H9 (cell line): ENCODE data around the gene HTR1B. TPM values are rescaled to one million over a fixed set of nuclear protein-coding genes. Genes with fewer than 3 reads are reported as not detected.

Source experiments
- DNase-seq: peaks from one replicate; pipeline ENCODE4 v3.0.0-alpha.2; 2017
- H2AFZ ChIP-seq: one replicate; pipeline ENCODE4 v1.6.1; 2013; ENCODE audit warnings: mild to moderate bottlenecking, low read length, control low read depth, moderate library complexity
- H2AK5ac ChIP-seq: 2 replicates; pipeline ENCODE4 v1.6.1; 2013; ENCODE audit warnings: low read length, control low read depth, mixed read lengths; ENCODE audit not compliant: insufficient read length
- H2BK120ac ChIP-seq: one replicate; pipeline ENCODE4 v1.6.1; 2013; ENCODE audit warnings: low read depth, mild to moderate bottlenecking, low read length, control low read depth, inconsistent platforms; ENCODE audit not compliant: poor library complexity, severe bottlenecking
- H2BK12ac ChIP-seq: 2 replicates; pipeline ENCODE4 v1.6.1; 2013; ENCODE audit warnings: low read length, control low read depth, mixed read lengths, low read depth; ENCODE audit not compliant: insufficient read length
- H2BK15ac ChIP-seq: 2 replicates; pipeline ENCODE4 v1.6.1; 2013; ENCODE audit warnings: low read depth, low read length, control low read depth
- H2BK20ac ChIP-seq: one replicate; pipeline ENCODE4 v1.6.1; 2013; ENCODE audit warnings: low read depth, mild to moderate bottlenecking, low read length, control low read depth, inconsistent platforms; ENCODE audit not compliant: poor library complexity, severe bottlenecking
- H2BK5ac ChIP-seq: 2 replicates; pipeline ENCODE4 v1.6.1; 2013; ENCODE audit warnings: low read length, control low read depth, mixed read lengths; ENCODE audit not compliant: insufficient read length
- H3K14ac ChIP-seq: 2 replicates; pipeline ENCODE4 v1.6.1; 2013; ENCODE audit warnings: low read length, control low read depth; ENCODE audit not compliant: insufficient read depth
- H3K18ac ChIP-seq: 2 replicates; pipeline ENCODE4 v1.6.1; 2013; ENCODE audit warnings: low read depth, mild to moderate bottlenecking, mixed read lengths, low read length, control low read depth; ENCODE audit not compliant: insufficient read length
- H3K23ac ChIP-seq: 2 replicates; pipeline ENCODE4 v1.6.1; 2013; ENCODE audit warnings: low read length, control low read depth, mixed read lengths, low read depth; ENCODE audit not compliant: insufficient read length
- H3K23me2 ChIP-seq: 2 replicates; pipeline ENCODE4 v1.6.1; 2013; ENCODE audit warnings: low read depth, mild to moderate bottlenecking, mixed read lengths, low read length, control low read depth; ENCODE audit not compliant: insufficient read length, poor library complexity, severe bottlenecking
- H3K27ac ChIP-seq: 2 replicates; pipeline ENCODE4 v1.5.1; 2013; ENCODE audit warnings: low read length, control low read depth, mixed read lengths, low read depth; ENCODE audit not compliant: insufficient read length
- H3K27me3 ChIP-seq: 2 replicates; pipeline ENCODE4 v1.6.1; 2013; ENCODE audit warnings: low read length, control low read depth, inconsistent platforms; ENCODE audit not compliant: insufficient read depth
- H3K4ac ChIP-seq: 2 replicates; pipeline ENCODE4 v1.6.1; 2013; ENCODE audit warnings: low read depth, mild to moderate bottlenecking, control low read depth, inconsistent platforms, low read length, moderate library complexity
- H3K4me1 ChIP-seq: 2 replicates; pipeline ENCODE4 v1.6.1; 2013; ENCODE audit warnings: low read length, control low read depth, inconsistent platforms; ENCODE audit not compliant: insufficient read depth
- H3K4me2 ChIP-seq: 2 replicates; pipeline ENCODE4 v1.6.1; 2013; ENCODE audit warnings: low read length, control low read depth, mixed read lengths; ENCODE audit not compliant: insufficient read length, insufficient read depth
- H3K56ac ChIP-seq: 2 replicates; pipeline ENCODE4 v1.6.1; 2013; ENCODE audit warnings: low read depth, mild to moderate bottlenecking, mixed read lengths, low read length, control low read depth; ENCODE audit not compliant: insufficient read length
- H3K79me1 ChIP-seq: 2 replicates; pipeline ENCODE4 v1.6.1; 2013; ENCODE audit warnings: low read depth, mild to moderate bottlenecking, moderate library complexity, low read length, control low read depth, inconsistent platforms; ENCODE audit not compliant: insufficient read depth, poor library complexity, severe bottlenecking
- H3K79me2 ChIP-seq: 2 replicates; pipeline ENCODE4 v1.6.1; 2013; ENCODE audit warnings: low read length, control low read depth, inconsistent platforms; ENCODE audit not compliant: insufficient read depth
- H3K9ac ChIP-seq: 2 replicates; pipeline ENCODE4 v1.6.1; 2013; ENCODE audit warnings: low read length, control low read depth, mixed read lengths; ENCODE audit not compliant: insufficient read length; ENCODE audit errors: extremely low read depth
- H3K9me3 ChIP-seq: one replicate; pipeline ENCODE4 v1.6.1; 2013; ENCODE audit warnings: low read depth, low read length, inconsistent platforms; ENCODE audit not compliant: control insufficient read depth
- H3T11ph ChIP-seq: one replicate; pipeline ENCODE4 v1.6.1; 2013; ENCODE audit warnings: mild to moderate bottlenecking, low read length, control low read depth, inconsistent platforms
- H4K20me1 ChIP-seq: one replicate; pipeline ENCODE4 v1.6.1; 2013; ENCODE audit not compliant: control insufficient read depth, insufficient read length, insufficient read depth
- H4K5ac ChIP-seq: 2 replicates; pipeline ENCODE4 v1.6.1; 2013; ENCODE audit warnings: low read depth, mild to moderate bottlenecking, mixed read lengths, low read length, control low read depth; ENCODE audit not compliant: insufficient read length
- H4K8ac ChIP-seq: replicated peaks from 2 replicates; pipeline ENCODE4 v1.6.1; 2013; ENCODE audit warnings: low read length, control low read depth, mixed read lengths, low read depth; ENCODE audit not compliant: insufficient read length
- H4K91ac ChIP-seq: 2 replicates; pipeline ENCODE4 v1.6.1; 2013; ENCODE audit warnings: low read depth, mild to moderate bottlenecking, moderate library complexity, mixed read lengths, low read length, control low read depth; ENCODE audit not compliant: insufficient read length
- H3K27ac Mint-ChIP-seq, 3 experiments: 2 replicates in 2 of 3; 3 replicates in 1 of 3; pipeline ENCODE4 v1.8.0; 2020 to 2021; ENCODE audit warnings: mixed read lengths in 3 of 3, mild to moderate bottlenecking in 1 of 3, moderate library complexity in 1 of 3
- H3K27me3 Mint-ChIP-seq: 2 replicates; pipeline ENCODE4 v1.8.0; 2021; ENCODE audit warnings: low read depth, mild to moderate bottlenecking, moderate library complexity, mixed read lengths
- H3K36me3 Mint-ChIP-seq, 3 experiments: 2 replicates in 2 of 3; 3 replicates in 1 of 3; pipeline ENCODE4 v1.8.0; 2020 to 2021; ENCODE audit warnings: low read depth in 3 of 3, mixed read lengths in 3 of 3; ENCODE audit not compliant: insufficient read depth in 1 of 3
- H3K4me1 Mint-ChIP-seq, 2 experiments: 2 replicates each; pipeline ENCODE4 v1.8.0; 2020; ENCODE audit warnings: mixed read lengths in 2 of 2
- H3K4me3 Mint-ChIP-seq, 2 experiments: 2 replicates in 1 of 2; 3 replicates in 1 of 2; pipeline ENCODE4 v1.8.0; 2020 to 2021; ENCODE audit warnings: mild to moderate bottlenecking in 2 of 2, mixed read lengths in 2 of 2, moderate library complexity in 1 of 2
- H3K9me3 Mint-ChIP-seq, 2 experiments: 2 replicates in 1 of 2; 3 replicates in 1 of 2; pipeline ENCODE4 v1.8.0; 2020; ENCODE audit warnings: mild to moderate bottlenecking in 2 of 2, mixed read lengths in 2 of 2, moderate library complexity in 1 of 2
- WGBS: extraction: QIAGEN DNeasy Blood & Tissue Kit; methylation state at CpG from one replicate; pipeline ENCODE4 v1.1.7; 2013; ENCODE audit warnings: missing lambda C conversion rate, low lambda C conversion rate, mixed read lengths; ENCODE audit not compliant: insufficient read length; ENCODE audit errors: extremely low coverage; 5-methylcytosine and 5-hydroxymethylcytosine counted together
- total RNA-seq: library from RNA; stranded (reverse); gene quantifications from 2 replicates; pipeline ENCODE4 v1.2.1, GENCODE V29; 2021
- TF ChIP-seq, protein P1 (sequence below): fragments of 200-600 bp; sonication (generic); conservative IDR thresholded peaks from 3 replicates; pipeline ENCODE4 v1.8.0; 2021; ENCODE audit warnings: antibody characterized with exemption, mild to moderate bottlenecking

The HTR1B gene
- total RNA-seq, 1 experiment from 2014 or later: 0.83 TPM

DNA sequence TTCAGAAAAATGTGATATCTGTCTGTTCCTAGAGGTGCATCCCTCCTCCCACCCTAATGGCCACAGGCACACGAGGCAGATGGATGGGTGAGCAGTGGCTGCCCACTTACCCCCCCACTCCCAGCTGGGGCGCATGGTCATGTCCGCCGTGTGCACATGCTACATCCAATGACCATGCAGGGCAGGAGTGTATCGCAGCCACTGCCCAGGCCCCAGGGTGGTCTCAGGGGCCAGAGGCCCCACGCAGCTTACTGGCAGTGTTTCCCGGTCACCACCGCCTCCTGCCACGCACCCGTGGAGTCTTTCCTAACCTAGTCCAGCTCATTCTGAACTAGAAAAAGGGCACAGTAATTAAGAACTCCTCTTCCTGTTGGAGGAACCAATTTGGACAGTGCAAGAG, 11.7 kb upstream of the HTR1B start:
- Histone ChIP-seq H3K4me2 (no peak overlapping the region), H2BK5ac (no peak overlapping the region), H2BK12ac (no peak overlapping the region), H3K27ac (no peak overlapping the region), H3K79me1 (no peaks in the 10 kb centered on the region), H4K91ac (no peak overlapping the region), H2BK20ac (no peak overlapping the region), H3K27me3 (no peaks in the 10 kb centered on the region), H2AFZ (no peak overlapping the region), H3K14ac (no peak overlapping the region), H3K56ac (no peak overlapping the region), H2BK120ac (no peak overlapping the region), H3K4me1 (no peaks in the 10 kb centered on the region; the same call in 1 of the 2 replicates), H2AK5ac (no peak overlapping the region), H3K4ac (no peak overlapping the region), H4K5ac (no peak overlapping the region), H4K20me1 (no peaks in the 10 kb centered on the region), H3K23ac (no peak overlapping the region), H4K8ac (no peak overlapping the region), H2BK15ac (no peak overlapping the region), H3K9ac (no peak overlapping the region), H3K23me2 (no peaks in the 10 kb centered on the region), H3K18ac (no peak overlapping the region), H3T11ph (no peak overlapping the region), H3K9me3 (no peaks in the 10 kb centered on the region), H3K79me2 (no peaks in the 10 kb centered on the region)
- TF ChIP-seq, protein P1, sequence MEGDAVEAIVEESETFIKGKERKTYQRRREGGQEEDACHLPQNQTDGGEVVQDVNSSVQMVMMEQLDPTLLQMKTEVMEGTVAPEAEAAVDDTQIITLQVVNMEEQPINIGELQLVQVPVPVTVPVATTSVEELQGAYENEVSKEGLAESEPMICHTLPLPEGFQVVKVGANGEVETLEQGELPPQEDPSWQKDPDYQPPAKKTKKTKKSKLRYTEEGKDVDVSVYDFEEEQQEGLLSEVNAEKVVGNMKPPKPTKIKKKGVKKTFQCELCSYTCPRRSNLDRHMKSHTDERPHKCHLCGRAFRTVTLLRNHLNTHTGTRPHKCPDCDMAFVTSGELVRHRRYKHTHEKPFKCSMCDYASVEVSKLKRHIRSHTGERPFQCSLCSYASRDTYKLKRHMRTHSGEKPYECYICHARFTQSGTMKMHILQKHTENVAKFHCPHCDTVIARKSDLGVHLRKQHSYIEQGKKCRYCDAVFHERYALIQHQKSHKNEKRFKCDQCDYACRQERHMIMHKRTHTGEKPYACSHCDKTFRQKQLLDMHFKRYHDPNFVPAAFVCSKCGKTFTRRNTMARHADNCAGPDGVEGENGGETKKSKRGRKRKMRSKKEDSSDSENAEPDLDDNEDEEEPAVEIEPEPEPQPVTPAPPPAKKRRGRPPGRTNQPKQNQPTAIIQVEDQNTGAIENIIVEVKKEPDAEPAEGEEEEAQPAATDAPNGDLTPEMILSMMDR: no peak
- WGBS: no CpG with 5 or more reads among the region's 10 CpGs
- H3K4me3 Mint-ChIP-seq: no peak overlapping the region
- H3K9me3 Mint-ChIP-seq: peaks cover 10 to 11% of the 10 kb centered on the region in 2 experiments
- H3K4me1 Mint-ChIP-seq: peaks cover 18 to 28% of the 10 kb centered on the region in 2 experiments
- H3K27ac Mint-ChIP-seq: 0 out of 7 replicates have a peak overlapping the region, but pooled peaks of 1 of the 3 experiments have one; percentile 29
- no peak for DNase-seq
- H3K36me3 Mint-ChIP-seq: peaks cover 6 to 15% (median 12%) of the 10 kb centered on the region in 3 experiments
- H3K27me3 Mint-ChIP-seq: peaks cover 5% of the 10 kb centered on the region; the same call in 1 of the 2 replicates
